Body of pancreas (tissue), 4 donors: ENCODE results near the gene IRF6.

Experiments
- CTCF ChIP-seq, 7 experiments: fragments of 450-650 bp in 4 of 7; fragments of 200-600 bp in 3 of 7; sonication (generic) in 3 of 7; IDR thresholded peaks; one replicate each; pipeline ENCODE4 v1.5.1; 2016 to 2019; ENCODE audit warnings: antibody characterized with exemption in 7 of 7
- POLR2A ChIP-seq, 3 donors: fragments of 450-650 bp; IDR thresholded peaks; one replicate each; pipeline ENCODE4 v1.6.1; 2016; ENCODE audit warnings: antibody characterized with exemption in 3 of 3, mild to moderate bottlenecking in 2 of 3

GRCh38 chr1:209855623-209856022, 49.7 kb upstream of the IRF6 start:
- no peak for TF ChIP-seq CTCF (IDR thresholded peaks at IDR 0.05)
- TF ChIP-seq POLR2A (IDR thresholded peaks at IDR 0.05), result no peak
